NOMO-1 treated with dmso at 0.1 percent for 144 hours (cell line): ENCODE results near the gene ARNT2.
"Not testable (repeated sequence)": the region's sequence is repeated elsewhere in the genome, so short reads cannot be mapped to it uniquely, and the experiment has no call there.

Experiments
- DNase-seq: peaks from one replicate; lab custom pipeline; 2025; ENCODE audit not compliant: unreplicated experiment; lab: John Stamatoyannopoulos, UW

ARNT2 gene

DNA sequence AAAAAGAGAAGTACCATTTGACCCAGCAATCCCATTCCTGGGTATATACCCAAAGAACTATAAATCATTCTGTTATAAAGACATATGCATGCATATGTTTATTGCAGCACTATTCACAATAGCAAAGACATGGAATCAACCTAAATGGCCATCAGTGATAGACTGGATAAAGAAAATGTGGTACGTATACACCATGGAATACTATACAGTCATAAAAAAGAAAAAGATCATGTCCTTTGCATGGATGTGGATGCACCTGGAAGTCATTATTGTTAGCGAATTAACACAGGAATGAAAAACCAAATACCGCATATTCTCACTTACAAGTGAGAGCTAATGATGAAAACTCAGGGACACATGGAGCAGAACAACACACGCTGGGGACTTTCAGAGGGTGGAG, 106.8 kb downstream of the ARNT2 start:
- not testable (repeated sequence) for DNase-seq

DNA sequence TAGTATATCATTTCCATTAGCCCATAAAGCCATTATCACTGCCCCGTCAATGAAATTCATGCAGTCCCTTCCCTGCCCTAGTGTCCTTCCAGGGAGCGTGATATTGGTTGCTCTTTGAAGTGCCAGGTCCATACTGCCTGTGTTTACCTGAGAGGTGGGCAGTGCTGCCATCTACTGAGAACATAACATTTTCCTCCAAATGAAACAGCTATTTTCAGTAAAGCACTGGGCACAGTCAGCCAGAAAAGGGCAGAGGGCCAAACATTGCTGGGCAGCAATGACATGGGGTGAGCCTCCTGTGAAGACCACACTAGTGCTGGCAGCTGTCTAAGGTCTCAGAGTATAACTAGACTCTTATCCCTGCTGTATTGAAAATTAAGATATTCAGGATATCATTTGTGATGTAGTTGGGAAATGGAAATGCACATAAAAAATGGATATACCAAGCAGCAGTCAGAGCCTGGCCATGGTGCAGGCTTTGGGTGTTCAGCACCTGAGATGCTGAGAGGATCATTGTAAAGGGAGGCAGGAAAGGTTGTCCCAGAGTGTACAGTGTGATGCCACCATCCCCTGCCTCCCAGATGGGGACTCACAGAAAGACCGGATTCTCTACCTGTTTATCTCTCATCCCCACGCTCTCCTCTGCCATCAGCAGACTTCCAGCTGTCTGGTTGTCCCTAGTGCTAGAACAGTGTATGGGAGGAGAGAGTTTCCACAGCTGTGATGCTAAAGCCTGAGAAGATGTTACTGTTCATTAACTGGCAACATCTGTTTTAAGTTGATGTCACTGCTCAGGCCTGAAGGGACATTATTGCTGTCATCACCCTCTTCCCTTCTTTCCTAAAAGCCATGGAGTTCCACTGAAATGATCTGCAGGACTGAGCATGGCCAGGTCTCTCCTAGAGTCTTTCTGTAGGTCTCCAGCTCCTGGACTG, 108.8 kb downstream of the ARNT2 start:
- no peak for DNase-seq

DNA sequence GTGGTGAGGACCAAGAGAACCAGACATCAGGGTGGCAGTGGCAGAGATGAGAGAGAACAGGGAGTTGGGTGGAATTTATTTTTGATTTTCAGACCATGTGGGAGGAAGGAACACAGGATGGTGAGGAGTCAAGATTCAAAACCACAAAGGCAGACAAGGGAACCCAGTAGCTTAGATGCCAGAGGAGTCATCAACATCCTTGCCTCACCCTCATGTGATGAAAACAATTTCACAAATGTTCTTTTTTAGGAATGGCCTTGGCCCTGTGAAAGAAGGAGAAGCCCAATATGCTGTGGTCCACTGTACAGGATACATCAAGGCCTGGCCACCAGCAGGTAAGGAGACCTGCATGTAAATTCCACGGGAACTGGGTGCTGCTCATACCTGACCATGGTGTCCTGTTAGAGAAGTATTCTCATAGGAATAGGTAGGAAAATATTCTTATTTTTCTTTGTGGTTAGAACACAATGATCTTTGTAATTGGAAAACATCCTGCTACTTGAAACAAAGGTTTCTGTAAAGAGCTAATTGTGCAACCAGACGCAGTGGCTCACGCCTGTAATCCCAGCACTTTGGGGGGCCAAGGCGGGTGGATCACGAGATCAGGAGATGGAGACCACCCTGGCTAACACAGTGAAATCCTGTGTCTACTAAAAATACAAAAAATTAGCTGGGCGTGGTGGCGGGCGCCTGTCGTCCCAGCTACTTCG, 110.0 kb downstream of the ARNT2 start:
- no peak for DNase-seq

DNA sequence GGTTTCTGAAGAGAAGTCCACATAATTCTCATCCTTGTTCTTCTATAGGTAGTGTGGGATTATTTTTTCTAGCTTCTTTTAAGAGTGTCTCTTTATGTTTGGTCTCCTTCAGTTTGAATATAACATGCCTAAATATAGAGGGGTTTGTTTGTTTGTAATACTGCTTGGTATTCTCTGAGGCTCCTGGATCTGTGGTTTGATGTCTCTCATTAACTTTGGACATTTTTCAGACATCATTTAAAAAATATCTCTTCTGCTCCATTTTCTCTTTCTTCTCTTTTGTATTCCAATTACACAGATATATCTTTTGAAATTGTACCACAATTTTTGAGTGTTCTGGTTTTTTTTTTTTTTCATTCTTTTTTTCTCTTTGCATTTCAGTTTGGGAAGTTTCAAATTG, 113.1 kb downstream of the ARNT2 start:
- DNase-seq, result no peak

DNA sequence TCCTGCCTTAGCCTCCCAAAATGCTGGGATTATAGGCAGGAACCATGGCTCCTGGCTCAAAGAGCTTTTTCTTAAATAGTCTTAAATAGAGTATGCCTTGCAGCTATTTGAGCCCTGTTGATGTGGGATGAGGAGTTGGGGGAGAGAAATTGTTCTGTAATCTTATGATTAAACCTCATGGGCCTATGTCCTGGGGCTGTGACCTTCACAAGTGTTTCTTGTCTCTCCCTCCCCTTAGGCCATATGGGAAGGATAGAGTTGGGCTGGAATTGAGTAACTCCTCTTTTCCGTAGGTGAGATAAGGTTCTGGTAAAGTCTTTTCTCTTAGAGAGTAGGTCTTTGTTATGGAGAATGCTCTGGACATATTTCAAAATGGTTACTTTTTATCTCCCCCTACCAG, 114.3 kb downstream of the ARNT2 start:
- no peak for DNase-seq

DNA sequence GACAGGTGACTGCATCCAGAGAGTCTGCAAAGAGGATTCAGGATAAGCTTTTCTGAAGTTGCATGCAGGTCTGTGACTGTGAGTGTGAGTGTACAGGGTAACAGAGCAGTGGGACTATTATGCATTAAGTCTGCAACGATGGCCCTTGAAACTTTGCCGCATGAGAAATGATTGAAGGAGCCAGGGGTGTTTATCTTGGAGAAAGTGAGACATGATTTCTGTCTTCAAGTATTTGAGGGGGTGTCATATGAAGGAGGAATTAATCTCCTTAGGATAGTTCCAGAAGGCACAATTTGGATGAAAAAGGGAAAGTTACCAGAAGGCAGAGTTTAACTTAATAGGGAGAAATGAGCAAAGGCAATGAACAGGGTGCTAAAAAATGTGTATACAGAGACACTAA, 119.6 kb downstream of the ARNT2 start:
- no peak for DNase-seq

DNA sequence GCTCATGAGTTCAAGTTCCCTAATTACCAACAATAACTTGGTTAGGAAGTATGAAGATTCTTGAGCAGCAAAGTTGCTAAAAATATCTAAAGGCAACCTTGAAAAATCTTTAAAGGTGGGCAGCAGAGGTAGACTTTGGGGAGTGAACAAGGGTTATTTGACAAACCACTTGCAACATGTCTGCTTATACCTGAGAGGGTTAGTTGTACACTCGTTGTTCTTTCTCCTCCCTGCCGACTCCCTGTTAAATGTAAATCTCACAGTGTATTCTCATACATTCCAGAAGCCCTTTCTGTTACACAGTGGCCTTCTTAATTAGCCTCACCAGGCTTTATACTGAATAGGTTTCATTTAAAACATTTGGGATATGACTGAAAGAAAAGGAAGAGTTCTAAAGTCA, 121.7 kb downstream of the ARNT2 start:
- no peak for DNase-seq

DNA sequence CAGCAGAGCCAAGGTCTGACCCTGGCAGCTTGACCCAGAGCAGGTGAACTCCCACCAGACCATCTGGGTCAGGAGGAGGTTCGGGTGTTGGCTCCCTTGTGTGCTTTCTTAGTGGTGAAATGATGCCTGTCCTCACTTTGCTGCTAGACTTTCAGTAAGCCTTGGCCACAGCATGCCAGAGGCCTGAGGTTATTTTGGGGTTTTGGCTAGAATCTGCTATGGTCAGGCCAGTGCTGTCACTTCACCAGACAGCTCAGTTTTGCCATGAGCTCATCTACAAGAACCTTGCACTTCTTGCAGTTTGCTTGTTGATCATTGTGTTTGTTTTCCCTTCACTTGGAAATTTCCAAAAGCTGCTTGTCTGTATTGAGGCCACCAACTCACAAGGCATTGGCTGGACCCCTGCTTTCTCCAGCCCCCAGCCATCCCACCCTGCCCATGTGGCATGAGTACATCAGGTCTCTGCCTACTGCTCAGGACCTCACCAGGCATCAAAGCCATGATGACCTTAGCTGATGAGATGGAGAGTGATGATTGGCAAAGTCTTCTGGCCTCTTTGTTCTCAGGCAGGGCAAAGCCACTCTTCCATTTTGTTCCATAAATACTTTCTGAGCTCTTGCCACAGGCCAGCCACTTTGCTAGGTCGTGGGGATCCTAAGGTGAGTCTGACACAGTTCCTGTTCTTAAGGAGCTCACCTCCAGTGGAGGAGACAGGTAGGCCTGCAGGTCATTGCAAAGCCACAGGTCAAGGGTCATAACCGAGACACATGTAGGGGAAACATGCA, 122.6 kb downstream of the ARNT2 start:
- DNase-seq, result no peak

DNA sequence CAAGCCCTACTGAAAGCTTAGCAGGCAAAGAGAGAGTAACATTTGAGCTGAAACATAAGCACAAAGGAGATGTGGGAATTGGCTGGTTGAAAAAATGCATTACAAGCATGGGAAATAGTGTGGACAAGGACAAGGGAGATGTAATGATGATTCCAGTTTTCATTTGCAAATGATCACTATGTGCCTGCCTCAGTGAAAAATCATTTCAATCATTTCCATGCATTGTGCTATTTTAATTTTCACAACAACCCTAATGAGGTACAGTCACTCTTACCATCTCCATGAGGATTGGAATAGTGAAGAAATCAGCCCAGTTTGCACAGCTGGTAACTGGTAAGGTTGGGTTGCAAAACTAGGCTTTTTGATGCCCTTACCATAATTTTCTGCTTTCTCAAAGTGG, 123.2 kb downstream of the ARNT2 start:
- no peak for DNase-seq

DNA sequence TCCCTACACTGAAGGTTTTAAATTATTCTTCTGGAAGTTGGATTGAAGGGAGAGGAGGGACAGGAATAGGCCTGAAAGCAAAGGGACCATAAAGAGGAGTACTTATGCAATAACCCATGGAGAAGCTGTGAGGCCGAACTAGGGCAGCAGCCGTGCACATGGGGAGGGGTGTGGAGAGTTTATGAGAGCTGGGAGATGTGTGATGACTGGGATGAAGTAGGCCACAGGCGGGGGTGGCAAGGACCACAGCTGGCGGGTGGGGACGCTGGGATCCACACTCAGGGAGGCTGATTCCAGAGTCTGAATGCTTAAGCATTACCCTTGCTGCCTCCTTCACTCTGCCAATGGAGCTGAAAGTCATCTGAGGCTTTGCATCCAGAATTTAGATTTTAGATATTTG, 123.8 kb downstream of the ARNT2 start:
- no peak for DNase-seq

DNA sequence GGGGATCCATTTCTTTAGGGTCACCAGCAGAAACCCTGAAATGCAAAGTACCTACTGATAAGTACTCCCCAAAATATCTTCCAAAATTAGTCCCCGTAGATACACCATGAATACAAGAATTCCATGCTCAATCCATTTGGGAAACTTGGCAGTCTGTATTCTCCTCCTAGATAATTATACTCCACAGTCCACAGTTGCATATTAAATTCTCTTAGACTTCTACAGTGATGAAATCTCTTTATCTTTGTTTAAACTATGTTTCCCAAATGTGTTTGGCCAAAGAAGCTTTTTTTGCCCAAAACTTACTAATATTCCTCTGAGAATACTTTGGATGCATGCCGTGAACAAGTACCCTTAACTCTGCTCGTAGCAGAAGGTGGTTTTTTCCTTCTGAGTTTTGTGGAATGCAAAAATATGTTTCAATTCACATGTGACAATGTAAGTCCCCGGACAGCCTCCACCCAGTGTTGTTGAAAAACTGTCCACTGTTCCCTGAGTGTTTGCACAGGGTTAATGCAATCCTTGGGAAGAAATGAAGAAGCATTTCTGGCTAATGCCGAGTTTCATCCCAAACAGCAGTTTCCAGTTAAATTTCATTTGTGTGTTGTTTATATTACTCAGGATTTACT, 126.7 kb downstream of the ARNT2 start:
- no peak for DNase-seq

DNA sequence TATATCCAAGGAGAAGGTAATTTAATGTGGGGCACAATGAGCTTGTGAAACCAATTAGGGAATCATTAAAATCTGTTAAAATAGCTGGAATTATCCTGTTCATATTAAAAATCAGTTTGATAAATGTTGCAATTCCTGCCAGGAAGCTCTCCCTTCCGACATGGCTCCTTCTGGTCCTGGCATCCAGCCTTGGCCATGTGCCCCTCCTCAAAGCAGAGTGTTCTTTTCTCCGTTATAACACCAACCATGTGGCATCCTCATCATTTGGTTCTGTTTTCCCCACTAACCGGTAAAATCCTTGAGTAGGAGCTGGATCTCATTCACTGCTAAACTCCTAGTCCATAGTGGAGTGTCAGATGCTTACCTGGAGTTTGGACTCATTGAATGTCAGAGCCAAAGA, 127.2 kb downstream of the ARNT2 start:
- no peak for DNase-seq

DNA sequence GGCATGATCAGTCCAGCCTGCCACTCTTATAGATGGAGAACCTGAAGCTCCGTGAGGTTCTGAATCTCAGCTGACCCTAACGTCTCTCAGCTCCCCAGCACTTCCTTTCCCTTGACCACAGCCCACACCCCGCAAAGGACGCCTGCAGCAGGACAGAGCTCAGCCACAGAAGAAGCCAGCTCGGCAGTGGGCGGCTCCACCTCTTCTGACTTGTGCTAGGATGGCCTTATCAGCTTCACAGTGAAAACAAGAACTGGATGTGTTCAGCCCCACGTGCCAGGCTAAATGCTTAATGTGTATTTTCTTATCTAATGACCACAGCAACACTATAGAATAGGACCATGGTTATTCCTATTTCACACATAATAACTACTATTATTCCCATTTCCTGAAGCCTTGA, 127.6 kb downstream of the ARNT2 start:
- no peak for DNase-seq

DNA sequence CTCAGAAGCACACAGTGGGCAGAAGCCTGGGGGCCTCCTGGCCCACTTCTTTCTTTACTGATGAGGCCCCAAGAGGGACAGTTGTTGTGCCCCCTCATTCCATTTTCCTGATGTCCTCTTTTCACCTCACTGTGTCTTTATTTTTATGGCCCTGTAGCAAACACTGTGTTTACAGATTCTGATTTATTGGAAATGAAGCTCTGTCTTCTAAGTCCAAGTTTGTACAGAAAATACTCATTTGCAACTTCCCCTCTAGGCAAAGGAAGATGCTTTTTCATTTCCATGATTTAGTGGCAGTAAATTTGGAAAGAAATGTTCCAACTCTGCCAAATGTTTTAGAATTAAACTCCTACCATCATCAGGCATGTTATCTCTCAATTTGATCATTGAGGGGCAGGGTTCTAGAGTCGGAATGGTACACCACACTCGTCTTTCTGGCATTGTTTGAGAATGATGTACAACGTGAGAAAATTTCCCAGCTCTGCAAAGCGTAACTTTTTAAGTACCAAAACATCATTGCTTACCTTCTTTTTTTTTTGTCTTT, 129.7 kb downstream of the ARNT2 start:
- no peak for DNase-seq

DNA sequence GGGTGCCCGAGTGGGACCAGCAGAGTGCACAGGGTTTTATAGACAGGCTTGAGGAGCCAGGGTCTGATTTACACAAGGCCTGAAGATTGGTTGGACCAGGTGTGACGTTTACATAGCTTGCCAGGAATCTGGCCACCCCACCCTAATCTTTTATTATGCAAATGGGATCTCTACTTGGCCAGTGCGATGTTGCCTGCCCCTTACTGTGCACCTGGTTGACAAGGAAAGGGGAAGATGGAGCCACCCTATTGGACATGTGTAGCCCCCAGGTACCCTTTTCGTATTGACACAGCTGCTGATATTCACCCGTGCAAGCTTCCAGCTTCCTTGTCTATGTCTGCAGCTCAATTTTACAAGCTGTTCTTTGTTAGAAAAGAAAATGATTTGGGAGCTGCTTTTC, 132.0 kb downstream of the ARNT2 start:
- DNase-seq, result no peak

DNA sequence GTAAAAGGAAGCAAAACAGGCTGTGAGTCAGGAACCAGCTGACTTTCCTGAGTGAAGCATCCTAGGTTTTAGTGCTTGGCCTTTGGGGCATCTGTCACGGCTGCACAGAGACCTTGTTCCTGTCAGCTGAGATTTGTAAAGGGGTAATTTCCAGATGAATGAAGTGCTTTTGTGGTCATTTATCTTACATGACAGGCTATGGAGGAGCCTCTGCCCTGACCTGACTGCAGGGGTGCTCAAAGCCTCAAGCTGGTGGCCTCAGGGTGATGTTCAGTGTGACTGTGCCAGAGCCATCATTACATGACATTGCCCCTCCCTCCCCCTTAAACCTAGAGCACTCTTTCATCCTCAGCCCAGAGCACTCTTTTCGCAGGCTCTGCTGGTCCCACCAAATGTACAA, 132.5 kb downstream of the ARNT2 start:
- no peak for DNase-seq

DNA sequence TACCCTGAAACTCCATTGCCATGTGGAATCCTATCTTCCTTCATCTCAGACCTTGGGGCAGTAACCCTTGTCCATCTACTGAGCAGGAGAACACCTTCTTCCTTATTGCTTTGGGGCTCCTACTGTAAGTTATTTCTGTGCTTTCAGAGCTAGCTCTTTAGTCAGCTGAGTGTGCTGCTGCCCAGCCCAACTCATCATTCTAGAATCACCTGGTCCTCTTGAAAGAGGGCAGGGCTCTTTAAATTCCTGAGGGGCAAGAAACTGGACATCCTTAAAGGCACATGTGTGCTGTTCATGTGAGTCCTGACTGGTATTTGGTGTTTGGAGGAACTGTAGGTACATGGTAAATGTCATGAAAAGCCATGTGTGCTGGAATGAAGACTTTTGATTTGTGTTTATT, 140.9 kb downstream of the ARNT2 start:
- no peak for DNase-seq

DNA sequence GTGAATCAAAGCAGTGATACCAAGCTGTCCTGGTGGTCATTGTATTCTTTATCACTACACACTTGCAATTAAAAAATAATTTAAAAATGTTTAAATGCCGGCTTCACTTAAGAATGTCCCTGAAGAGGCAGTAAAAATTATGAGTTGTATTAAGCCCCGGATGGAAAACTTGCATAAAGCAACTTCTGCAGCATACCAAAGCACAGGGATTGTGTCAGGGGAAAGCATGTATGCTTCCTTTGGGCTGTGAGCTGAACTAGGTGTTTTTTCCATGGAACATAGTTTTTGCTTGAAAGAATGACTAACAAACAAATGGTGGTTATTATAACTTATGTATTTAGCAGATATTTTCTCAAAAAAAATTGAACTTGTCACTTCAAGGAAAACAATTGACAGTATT, 143.1 kb downstream of the ARNT2 start:
- no peak for DNase-seq

DNA sequence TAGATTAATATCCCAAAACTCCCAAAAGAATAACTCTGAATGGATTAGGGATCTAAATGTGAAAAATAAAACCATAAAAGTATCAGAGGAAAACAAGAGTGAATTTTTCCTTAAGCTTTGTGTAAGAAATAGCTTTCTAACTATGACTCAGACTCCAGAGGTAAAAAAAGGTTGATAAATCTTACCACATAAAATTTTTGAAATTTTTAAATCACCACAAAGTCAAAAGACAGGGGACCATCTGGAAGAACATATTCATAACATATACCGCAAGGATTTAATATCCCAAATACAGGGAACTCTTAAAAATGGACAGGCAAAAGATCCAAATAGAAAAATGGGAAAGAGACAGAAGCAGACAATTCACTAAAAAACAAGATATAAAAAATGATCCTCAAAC, 145.0 kb downstream of the ARNT2 start:
- no peak for DNase-seq

DNA sequence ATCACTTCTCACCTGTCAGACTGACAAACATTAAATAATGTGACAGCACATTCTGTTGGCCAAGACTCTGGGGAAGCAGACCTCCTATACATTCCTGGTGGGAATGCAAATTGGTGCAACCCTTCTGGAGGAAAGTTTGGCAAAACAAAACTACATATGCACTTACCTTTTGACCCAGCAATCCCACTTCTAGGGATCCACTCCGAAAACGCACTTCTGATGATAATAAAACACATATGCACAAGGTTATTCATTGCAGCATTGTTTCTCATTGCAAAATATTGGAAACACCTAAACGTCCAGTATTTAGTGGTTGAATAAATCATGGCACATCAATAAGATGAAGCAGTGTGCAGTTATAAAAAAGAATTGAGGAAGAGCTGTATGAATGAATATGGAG, 145.5 kb downstream of the ARNT2 start:
- DNase-seq, result no peak
